COLO668 (cell line): ENCODE results near the gene INPP5E.

Source experiments
- DNase-seq: peaks from one replicate; lab custom pipeline; 2025; ENCODE audit not compliant: unreplicated experiment; lab: John Stamatoyannopoulos, UW

INPP5E gene

DNA sequence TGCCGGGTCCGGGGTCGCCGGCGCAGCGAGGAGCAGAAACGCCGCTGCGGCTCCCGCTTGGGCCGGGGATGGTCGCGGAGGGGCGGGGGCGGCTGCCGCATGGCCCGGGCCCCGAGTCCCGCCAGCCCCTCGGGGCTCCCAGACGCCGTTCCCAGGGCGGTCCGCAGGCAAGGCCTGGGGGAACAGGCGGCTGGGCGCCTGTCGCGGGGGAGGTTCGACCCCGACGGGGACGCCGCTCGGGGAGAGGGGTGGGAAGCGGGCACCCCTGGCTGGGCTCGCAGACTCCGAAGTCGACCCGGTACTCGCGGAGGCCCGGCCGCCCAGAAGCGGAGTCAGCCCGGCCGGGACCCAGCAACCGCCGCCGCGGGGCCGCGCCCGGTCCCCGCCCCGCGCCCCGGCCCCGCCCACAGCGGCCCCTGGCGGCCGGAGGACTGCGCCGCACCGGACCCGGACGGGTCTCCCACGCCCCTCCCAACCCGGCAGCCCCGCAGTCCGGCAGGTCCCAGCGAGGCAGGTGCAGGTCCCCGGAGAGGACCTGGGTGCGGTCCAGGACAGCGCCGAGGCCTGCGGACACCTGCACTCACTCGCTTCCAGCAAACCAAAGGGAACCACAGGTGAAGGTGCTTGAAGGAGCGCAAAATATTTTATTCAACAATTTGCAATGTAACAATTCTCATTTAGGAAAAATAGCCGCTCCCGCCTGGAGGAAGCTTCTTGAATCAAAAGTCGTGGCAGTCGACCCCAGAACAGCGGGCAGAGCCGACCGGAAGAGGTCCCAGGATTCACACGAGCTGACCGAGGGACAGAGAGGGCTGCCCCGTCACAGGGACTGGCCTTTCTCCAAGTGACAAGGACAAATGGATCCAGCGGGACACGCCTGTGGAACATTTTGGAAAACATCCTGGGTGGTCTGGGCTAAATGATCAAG lies at the start of gene INPP5E:
INPP5E (minus strand) TSS at position 365 of the 928 bp plus-strand sequence. CDS start 426 bp downstream, outside the sequence.
- DNase-seq = peak; percentile 84

GRCh38 chr9:136488247-136489214 lies 48.9 kb upstream of the INPP5E start:
- peak; percentile 75 for DNase-seq

- DNase-seq = no peak
Measured at GRCh38 chr9:136487672-136488071, 48.0 kb upstream of the INPP5E start.

- no peak for DNase-seq
Measured at GRCh38 chr9:136486823-136487620, 47.4 kb upstream of the INPP5E start.

- DNase-seq = no peak
Measured at GRCh38 chr9:136486131-136486530, 46.5 kb upstream of the INPP5E start.

GRCh38 chr9:136485049-136486045 lies 45.7 kb upstream of the INPP5E start:
- DNase-seq = peak; percentile 82

DNA sequence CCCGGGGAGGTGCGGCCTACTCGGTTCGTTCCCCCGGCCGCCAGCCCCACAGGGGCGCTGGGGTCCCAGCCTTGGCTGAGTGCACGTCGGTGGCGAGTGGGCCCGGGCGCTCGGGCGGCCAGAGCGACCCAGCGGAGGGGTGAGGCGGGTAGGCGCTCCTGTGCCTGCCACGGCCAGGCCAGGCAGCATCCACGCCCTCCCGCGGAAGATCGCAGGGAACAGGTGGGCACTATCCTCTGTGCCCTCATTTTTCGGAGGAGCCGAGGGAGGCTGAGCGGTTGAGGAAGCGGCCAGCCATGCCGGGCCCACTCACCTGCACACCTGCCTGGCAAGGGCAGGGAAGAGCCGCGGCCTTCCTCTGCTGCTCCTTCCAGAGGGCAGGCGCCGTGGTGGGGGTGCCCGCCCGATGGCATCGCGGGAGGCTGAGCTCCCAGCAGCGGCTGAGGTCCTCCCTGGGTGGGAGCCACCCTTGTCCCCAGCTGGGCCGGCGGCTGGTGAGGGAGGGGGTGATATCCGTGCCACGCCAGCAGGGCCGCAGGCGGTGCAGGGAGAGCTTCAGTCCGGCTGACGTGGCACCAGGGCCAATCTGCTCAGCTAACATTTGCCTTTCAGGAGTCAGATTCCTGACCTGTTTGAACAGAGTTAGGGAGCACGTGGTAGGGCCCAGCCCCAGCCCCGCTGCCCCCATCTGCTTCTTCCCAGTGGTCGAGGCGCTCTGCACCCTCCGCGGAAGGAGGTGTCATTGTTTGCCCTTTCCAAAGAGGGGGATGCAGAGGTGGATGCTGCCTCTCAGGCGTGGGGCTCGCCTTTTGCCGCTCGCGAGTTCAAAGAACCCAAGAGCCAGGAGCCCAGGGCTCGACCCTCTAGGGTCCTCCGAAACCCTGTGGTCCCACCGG lies 44.8 kb upstream of the INPP5E start:
- peak; percentile 69 for DNase-seq

GRCh38 chr9:136483589-136484152 lies 44.0 kb upstream of the INPP5E start:
- peak; percentile 95 for DNase-seq

- peak; percentile 99 for DNase-seq
Measured at GRCh38 chr9:136482793-136483588, 43.3 kb upstream of the INPP5E start, which contains the start of gene SEC16A. Gene SEC16A, minus strand, starts transcription at chr9:136483040. Its CDS starts 5,425 bp downstream, at chr9:136477615.

- peak; percentile 27 for DNase-seq
Measured at GRCh38 chr9:136482046-136482792, 42.6 kb upstream of the INPP5E start.

DNA sequence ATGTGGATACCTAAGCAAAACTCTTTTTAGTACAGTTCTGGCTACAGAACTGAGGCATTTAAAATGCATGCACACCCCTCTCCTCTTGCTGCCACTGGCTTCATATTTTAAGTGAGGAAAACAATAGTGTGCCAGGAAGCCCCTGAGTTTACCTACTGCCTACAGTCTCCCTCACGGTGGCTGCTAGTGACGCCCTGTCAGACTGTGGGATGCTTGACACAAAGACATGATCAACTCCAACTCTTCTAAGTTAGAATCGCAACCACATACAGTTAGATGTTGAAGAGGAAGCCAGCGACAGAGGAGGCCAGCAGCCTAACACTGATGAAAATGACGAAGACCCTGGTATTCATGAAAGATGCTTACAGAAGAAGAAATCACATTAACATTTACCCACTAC lies 41.9 kb upstream of the INPP5E start:
- no peak for DNase-seq

- DNase-seq = no peak
Measured at GRCh38 chr9:136476369-136477150, 36.9 kb upstream of the INPP5E start.

DNA sequence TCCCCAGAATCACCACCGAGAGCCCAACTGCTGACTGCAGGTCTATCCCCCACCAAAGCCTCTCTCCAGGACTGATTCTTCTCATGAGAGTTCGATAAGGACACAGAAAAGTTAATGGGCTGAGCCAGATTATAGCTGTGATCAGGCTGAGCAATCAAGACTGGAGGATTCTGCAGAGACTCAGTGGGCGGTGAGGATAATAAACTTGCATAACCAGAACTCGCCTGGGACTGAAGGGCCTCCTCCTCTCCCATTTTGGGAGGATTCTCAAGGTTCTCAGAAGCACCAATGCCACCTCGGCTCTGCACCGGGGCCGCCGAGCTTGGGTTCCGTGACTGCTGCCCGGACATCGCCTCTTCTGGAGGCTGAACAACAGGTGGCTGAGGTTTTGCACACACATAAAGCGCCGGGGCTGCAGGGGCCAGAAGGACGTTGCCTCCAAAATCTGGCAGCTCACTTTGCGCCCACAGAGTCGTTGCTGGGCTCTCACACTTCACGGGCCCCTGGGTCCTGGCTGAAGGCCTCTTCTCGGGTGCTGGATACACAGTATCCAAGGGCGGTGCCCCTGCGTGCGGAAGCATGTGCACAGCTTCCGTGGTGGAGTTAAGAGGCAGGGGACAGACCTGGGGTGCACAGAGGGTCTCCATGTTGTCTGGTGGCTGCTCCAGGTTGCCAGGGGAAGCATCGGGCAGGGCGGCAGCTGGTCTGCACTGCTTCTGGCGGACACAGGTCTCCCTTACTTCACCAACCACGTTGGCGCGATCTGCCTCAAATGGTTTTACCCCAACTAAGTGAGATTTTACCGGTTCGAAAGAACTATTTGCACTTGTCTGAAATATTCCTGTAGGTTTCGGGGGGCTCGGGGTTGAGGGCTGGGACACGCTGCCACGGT lies 35.6 kb upstream of the INPP5E start:
- no peak for DNase-seq

DNA sequence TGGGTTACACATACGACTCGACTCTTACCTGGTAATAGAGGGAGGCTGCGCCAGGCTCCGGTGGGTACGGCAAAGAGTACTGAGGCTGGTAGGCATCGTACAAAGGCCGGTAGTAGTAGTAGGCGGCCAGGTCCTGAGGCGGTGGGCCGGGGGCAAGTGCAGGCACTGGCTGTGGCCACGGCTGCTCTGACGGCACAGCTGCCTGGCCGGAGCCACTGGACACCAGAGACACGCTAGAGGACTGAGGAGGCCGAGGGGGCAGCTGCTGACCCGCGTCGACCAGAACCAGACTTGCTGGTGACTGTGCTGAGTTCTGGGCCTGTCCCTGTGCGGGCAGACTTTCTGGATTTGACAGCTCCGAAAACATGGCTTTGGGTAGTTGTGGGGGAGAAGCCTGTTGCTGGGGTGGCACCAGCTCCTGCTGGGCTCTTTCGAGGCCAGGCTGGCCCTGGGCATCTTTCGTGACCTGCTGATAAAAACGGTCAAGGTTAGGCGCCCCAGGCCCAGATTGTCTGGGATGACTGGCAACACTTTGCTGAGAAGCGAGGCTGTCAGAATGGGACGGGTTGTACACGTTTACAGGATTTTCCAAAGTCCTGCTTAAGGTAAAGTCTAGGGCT lies 34.5 kb upstream of the INPP5E start:
- DNase-seq = no peak
